SKM-1 treated with dmso at 0.1 percent for 144 hours (cell line): Measurements from ENCODE around the gene HOXD10.

Experiments used
- DNase-seq: peaks from one replicate; lab custom pipeline; 2025; ENCODE audit not compliant: unreplicated experiment; lab: John Stamatoyannopoulos, UW

Gene HOXD10

DNA sequence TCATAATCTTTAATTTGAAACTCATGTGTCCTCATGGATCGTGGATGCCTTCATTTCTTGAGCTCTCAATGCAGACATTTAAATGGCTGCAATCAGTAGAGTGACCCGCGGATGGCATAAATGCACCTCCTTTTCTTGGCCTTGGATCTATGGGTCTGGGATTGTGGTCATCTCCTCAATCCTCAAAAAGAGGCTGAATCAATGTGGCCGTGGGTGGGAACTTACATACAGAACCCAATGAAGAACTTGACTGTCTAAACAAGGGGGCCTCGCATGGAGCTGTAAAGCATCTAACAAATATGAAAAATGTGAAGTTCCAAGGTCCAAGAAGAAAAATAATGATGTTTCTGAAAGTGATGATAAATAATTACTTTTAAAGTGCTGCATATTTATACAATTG is 21.2 kb upstream of the HOXD10 start:
- no peak for DNase-seq

DNA sequence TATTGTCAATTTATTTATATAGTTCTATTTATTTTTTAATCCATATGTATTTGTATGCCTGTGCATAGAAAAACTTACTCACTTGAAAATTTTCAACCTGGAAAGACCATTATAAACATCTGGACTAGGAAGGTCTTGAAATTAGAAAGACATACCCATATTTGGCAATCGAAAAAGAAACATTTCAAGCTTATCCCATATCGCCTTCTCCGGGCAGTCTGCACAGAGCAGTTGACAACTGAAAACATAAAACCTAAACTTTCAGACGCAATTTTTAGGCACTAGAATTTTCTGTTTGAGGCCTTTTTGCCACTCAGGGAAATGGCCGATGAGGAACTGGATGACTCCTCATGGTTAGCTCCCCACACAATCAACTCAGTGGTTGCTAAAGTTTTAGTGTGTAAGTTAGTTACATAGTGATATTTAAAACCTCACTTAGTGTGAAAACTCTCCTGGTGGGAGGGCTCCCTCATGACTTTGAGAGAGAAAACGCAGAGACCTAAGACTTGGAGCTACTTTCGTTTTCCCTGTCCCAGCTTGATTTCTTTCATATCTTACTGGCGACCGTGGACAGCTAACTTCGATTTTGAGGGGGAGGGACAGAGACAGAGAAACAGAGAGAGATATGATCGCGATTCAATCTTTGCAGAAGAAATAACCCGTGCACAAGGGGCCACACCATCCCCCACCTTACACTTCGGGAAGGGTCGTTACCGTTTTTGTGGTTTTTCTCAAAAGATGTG is 20.2 kb upstream of the HOXD10 start:
- no peak for DNase-seq

DNA sequence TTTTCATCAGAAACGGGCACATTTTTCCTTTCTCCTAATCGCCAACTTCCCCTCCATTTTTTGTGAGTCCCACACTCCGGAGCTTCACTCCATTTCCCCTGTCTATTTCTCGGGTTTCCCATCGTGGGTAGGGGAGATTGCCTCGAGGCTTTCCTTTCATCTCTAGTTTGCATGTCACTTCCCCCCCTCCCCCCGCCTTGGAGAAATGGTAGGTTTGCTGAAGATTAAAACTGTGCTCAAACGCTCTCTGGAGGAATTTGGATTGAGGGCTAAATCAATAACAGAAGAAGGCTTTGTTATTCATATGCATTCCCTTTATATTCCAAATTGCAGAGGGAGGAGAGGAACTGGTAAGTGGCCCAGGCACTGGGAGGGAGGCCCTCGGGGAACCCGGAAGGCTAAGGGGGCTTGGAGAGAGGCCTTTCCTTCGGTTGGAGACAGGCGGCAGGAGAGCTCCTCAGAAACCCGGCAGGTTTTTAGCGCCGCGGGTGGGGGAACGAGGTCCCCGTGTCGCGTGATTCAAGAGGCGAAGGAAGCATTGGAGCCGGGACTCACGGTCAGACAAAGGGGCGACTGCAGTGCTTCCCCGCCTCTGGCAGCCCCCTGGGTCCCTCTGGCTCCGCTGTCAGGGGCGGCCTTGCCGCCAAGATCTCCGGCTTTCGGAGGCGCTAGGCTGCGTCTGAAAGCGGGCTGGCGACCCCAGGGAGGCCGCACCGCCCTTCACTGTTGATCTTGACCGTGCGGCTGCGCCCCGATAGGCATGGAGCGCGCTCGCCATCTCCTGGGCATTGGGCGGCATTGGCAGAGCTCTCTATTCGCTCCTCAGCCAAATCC is 19.4 kb upstream of the HOXD10 start:
- DNase-seq: peak; percentile 31

DNA sequence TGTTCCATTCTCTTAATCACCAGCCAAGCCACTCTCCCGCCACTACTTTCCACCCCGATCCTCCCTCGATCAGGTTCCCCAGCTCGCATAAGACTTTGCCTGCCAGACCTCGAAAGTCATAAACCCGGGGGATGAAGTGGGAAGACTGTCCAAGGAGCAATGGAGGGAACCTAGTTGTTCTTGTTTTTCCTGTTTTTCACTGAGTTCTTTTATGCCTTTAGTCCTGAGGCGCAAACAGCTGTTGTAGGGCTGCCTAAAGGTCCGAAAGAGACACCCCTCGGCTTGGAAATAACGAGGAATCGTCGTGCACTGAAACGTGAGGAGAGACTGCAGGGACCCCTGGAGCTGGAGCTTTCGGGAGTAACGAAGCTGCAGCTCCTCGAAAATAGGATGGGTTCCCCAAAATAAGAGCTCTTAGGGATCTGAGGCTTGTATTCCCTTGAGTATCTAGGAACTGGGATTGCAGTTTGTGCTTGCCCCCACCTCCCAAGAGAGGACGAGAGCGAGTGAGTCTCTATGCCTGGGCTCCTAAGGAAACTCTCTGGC is 18.7 kb upstream of the HOXD10 start:
- DNase-seq: no peak

DNA sequence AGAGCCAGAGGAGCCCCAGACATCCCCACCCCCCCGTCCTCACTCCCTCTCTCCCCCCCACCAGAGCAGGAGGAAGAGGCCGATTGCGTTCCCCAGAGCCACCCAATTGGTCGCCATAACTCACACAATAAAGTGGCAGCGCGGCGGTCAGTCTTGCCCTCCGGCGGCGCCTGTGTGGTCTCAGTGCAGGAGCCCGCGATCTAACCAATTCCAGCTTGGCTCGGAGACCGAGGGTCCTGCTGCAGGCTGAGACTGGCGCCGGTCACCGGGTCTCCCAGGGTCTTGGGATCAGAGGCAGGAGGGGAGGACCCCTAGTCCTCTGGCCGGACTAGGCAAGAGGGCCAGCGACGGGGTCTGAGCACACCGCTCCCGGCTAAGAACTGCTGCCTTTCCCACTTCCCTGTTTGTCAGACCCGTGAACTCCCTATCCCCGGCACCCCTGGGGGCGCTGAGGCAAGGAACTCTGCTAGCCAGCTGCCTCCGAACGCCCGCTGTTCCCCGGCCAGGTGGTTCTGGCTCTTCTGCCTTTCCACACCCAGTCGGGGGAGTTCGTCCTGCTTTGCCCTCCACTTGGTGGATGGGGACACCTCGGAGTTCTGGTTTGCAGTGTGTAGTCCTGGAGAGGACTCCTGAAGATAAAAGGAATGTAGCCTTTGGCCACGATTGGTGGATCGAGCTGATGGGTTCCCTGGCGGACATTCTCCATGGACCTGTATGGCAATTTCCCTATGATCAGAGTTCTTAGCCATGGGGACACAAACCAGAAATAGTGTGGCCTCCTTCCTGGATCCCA is 18.0 kb upstream of the HOXD10 start:
- no peak for DNase-seq

DNA sequence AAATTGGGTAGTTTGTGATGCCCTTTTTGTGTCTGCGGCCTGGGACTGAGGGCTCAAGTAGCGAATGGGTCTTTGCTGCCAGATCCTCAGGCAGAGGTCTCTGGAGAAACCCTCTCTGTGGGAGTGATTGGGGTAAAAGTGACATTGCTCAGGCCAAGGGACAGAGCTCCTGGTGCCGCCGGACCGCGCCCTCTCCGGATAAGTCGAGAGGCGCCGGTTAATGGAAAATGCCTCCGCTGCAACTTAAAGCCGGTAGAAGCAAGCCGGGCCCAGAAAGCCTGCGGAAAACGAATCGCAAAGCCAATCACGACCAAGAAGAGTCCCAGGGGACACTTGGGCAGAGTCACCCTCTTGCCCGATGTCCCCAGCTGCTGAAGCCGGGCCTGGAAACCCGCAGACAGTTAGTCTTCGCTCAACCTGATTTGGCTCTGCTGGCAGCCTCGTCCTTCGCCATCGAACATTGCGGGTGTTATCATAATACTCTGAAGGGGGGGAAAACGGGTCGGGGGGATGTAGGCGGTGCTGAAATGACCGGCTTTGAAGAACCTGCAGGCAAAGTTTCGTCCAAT is 17.3 kb upstream of the HOXD10 start:
- DNase-seq: no peak

DNA sequence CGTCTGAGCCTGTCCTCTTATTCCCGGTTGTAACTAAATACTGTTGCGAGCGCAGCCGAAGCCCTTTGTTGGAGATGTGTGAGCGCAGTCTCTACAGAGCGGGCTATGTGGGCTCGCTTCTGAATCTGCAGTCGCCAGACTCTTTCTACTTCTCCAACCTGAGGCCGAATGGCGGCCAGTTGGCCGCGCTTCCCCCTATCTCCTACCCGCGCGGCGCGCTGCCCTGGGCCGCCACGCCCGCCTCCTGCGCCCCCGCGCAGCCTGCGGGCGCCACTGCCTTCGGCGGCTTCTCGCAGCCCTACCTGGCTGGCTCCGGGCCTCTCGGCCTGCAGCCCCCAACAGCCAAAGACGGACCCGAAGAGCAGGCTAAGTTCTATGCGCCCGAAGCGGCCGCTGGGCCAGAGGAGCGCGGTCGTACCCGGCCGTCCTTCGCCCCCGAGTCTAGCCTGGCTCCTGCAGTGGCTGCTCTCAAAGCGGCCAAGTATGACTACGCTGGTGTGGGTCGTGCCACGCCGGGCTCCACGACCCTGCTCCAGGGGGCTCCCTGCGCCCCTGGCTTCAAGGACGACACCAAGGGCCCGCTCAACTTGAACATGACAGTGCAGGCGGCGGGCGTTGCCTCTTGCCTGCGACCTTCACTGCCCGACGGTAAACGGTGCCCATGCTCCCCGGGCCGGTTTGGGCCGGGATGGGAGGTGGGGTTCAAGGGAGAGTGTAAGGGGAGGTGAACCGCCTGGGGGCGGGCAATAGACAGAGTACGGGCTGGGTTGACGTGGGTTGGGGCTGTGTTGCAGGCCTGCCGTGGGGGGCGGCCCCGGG is 16.6 kb upstream of the HOXD10 start, which contains the start of gene HOXD12:
Gene HOXD12, plus strand, starts transcription at position 68 of the 819 bp plus-strand sequence. Its CDS starts 7 bp downstream, at position 75.
- DNase-seq: no peak

DNA sequence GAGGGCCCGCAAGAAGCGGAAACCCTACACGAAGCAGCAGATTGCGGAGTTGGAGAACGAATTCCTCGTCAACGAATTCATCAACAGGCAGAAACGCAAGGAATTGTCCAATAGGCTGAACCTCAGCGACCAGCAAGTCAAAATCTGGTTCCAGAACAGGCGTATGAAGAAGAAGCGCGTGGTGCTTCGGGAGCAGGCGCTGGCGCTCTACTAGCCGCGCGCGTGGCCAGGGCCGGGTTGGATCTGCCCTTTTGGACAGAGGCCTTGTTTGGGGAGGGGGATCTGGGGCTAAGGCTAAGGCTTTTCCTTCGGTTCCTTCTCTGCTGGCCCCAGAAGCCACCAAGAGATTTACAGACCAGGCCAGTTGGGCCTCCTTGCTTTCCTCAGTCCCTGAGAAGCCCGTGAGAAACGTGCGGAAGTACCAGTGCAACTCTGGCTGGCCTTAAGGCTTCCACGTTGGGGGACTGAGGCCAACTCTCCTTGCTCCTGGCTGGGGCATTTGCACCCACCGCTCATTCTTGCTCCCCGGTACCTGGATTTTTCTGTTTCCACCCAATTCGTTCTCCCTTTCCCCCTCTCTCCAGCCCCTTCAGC is 15.9 kb upstream of the HOXD10 start:
- DNase-seq: no peak

DNA sequence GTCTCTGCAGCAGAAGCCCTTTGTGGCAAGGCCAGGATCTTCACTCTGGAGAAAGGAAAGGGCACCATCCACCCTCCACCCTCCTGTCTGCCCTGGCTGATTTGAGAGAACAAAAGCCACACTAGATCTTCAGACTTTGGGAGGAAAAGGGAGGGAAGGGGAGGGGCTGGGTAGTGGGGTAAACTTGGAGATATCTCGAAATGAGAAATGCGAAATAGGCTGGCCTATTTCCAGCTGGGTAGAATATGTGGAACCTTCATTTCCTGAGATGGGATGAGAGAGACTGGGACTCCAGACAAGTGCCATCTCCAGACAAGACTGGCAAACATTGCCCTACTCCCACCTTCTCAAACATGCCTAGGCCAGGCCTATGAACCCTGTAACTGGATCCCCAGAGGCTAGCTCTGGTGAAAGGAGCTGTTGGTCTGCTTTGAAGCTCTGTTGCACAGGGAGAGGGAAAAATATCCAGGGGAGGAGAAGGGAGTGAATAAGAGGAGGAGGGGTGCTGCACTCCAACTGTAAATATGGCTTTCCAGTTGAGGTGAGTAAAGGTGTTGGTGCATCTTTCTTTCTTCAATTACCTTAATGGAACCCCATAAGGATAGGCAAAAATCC is 15.3 kb upstream of the HOXD10 start:
- DNase-seq: no peak

DNA sequence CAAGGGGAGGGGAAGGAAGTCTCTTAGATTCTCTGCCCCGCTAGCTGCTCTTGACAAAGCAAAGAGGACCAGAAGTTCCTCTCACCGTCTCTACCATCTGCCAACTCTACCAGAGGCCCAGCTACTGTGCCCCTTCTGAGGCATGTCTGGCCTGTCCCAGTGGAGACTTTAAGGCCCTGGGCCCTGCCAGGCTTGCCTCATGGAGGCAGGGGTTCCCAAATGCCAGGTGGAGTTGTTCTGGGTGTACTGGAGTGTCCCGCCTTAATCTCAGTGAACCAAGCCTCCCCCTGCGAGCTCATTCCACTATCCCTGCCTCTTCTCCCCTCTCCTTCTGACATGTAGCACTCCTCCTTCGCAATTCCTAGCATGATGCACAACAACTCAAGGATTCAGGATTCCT is 14.7 kb upstream of the HOXD10 start:
- DNase-seq: no peak

DNA sequence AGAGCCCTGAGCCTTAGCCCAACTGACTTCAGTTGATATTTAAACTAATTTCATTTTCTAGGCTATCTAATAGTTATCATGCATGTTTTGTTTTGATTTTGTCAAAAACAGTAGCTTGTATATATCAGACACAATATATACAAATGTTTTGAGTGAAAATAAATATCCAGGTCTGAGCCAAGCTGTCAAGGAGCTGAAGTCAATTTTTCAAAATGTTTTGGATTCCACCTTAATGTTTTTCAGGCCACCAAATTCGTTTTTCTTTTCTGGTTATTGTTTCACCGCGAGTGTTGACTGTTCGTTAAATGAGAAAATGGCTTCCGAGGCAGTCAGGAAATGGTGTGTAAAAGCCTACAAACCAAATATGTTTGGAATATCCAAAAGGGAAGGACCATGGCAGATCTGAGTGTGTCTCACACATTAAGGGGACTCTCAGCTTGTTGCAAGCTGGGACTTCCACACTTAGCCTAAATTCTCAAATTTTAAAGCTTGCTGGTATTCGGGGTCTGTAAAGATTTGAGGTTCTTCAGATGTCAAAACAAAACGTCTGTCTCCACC is 14.2 kb upstream of the HOXD10 start:
- DNase-seq: no peak

DNA sequence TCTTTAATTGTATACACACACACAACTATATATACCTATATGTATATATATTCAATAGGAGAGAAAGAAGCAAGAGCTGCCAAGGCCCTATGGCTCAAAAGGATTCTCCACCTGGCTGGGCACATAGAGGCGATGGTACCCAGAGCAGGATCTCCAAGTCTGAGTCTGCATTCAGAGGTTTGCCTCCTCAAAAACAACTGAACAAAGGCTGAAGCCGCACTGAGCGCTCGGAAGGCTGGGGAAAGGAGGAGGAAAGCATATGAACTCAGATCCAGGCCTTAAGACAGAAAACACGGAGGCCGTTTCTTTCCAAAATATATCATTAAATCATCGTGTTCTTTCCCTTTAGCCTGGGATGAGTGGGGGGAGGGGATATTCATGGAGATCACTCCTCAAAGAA is 13.4 kb upstream of the HOXD10 start:
- no peak for DNase-seq

DNA sequence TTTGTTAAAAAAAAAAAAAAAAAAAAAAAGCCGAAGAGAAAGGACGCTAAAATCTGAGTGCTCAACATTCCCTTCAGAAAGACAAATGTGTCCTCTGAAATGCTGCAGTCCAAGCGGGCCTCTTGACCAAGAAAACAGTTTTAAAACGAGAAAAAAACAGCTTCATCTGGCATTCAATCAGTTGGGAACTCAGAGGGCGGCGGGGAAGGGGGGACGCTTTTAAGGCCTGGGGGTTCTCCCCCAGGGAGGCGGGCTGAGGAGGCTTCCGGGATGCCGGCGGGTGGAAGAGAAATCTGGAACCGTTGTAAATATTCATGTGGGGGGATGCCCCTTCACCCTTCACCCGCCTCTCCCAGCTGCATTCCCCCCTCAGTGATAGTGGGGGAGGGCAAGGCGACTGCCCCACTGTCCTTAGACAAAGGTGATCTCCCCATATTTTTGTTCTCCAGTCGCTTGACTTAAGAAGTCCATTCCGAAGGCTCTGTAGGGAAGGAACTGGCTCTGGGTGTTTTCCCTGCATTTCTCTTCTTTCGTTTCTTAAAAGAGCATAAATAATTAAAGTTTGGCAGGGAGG is 12.7 kb upstream of the HOXD10 start:
- DNase-seq: no peak

DNA sequence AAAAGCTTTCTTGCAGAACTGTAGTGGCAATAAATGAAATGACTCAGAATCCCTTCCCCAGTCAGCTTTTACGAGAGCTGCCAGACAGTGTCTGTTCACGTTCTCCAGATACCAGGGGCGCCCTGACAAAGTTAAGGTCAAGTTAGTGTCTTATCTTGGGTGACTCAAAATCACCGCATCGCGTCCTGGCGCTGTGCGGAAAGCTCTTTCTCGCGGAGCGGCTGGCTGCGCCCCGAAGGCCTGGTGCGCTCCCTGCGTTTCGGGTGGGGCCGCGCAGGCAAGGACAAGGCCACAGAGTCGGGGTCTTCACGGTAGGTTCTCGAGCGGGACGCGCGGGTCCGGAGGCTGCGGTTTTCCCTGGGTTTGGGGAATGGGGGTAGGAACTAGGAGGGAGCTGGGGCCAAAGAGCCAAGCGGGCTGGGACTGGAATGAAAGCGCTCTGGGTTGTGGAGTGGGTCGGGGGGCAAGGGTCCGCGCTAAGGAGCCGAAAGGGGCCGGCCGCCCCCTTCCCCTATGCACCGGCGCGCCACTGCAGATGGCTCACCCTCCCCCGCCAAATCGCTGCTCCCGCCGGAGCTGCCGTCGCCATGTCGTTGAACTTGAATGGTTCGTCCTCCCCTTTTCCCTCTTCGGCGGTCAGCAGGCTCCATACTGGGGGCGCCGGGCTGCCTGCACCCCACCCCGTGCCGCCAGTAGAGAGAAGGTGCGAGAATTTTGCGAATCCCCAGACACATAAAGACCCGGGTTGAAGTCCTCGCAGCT is 12.1 kb upstream of the HOXD10 start:
- no peak for DNase-seq

DNA sequence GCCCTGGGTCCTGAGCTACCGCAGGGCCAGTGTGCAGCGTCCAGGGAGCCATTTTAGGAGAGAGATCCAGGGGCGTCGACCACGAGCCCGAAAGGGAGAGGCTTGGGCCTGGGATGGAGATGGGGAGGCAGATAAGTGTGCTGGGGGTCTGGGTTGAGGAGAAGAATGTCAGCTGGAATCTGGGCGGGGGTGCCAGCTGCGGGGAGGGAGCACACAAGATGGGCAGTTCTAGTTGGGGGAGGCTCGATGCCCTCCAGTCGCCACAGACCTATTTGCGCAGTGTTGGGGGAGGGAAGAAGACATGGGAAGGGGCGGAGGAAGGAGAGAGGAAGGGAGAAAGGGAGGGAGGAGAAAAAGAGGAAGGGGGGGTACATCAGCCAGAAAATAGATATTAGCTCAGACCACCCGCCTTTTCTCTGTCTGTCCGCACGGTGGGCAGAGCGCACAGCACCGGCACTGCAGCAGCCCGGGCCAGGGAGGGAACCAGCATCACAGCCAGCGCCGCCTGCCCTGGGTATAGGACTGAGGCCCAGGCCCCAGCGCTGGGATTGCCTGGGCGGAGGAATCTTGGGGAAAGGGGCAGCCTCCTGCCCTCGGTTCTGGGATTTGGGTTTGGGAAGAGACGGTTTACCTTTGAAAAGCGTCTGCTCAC is 11.4 kb upstream of the HOXD10 start:
- no peak for DNase-seq

DNA sequence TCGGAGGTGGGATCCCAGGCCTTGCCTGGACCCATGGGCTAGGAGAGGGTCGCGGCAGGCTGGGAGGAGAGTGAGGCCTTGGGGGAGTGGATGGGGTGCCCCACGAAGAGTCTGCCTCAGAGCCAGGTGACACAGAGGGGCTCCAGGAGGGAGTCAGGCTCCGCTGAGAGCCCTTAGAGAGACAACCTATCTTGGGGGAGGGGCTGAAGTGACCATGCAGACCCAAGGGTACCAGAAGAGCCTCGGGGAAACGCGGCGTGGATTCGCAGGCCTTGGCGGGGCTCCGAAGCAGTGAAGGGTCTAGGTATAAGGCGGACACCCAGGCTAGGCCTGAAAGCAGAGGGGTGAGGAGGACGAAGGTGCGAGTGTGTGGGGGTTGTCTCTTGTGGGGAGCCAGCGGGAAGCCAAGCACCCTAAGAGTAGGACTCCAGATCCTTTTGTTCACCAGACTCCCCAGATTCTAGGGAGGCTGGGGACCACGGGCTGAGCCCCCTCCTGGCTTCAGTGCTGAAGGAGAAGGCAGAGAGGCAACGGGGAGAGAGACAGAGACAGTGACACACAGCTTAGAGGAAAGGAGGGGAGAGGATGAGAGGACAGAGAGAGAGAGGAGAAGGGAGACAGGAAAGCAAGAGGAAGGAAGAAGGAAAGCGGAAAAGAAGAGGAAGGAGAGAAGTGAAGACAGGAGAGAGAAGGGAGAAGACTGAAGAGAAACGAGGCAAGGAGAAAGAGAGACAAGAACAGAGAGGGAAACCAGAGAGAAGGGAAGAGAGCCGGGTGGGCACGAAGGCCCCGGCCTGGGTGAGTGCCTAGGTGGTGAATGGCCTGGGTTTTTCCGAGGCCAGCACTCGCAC is 10.6 kb upstream of the HOXD10 start:
- DNase-seq: no peak
